Endometrial microvascular endothelial cells (primary cell): Measurements from ENCODE around the gene ABCF3. TPM values are rescaled to one million over a fixed set of nuclear protein-coding genes. Genes with fewer than 3 reads are reported as not detected.
"Not testable (repeated sequence)": the region's sequence is repeated elsewhere in the genome, so short reads cannot be mapped to it uniquely, and the experiment has no call there.

Experiments
- in situ Hi-C: cut with HindIII; loops from 2 replicates; pipeline ENCODE4 v1.10.0; 2017; ENCODE audit warnings: low sequenced_read_pairs, low pct_unique_long_range_greater_than_20kb; ENCODE audit errors: inconsistent ontology term
- total RNA-seq: library from RNA; depleted of rRNA; stranded (reverse); fragments of >200 nt; gene quantifications from one replicate; pipeline ENCODE4 v1.2.3, GENCODE V29; 2015; ENCODE audit errors: inconsistent ontology term

The ABCF3 gene
- 68.2 TPM for total RNA-seq

DNA sequence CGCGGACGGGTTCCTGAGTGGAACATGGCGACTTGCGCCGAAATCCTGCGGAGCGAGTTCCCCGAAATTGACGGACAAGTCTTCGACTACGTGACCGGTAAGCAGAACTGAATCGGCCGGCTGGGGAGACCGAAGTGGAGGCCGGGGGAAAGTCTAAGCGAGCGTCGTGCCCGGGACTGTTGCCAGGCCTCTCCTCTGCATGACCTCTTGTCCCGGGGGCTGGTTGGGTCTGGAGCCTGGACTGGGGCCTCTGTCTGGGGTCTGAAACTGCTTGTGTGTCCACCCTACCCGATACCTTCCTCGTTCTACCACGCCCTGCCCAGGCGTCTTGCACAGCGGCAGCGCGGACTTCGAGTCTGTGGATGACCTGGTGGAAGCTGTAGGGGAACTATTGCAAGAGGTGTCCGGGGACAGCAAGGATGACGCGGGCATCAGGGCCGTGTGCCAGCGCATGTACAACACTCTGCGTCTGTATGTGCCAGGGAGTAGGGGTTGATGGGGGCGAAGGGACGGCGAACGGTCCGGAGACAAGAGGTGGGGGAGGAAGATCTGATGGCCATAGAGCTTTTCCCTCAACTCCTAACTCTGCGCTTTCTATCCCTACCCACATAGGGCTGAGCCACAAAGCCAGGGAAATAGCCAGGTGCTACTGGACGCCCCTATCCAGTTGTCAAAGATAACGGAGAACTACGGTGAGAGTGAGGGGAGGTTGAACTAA lies at the start of gene ABCF3:
ABCF3 (plus strand) TSS at position 16 of the 718 bp plus-strand sequence; CDS start at position 25, 9 bp downstream.
- in situ Hi-C loops, result no loop called here

DNA sequence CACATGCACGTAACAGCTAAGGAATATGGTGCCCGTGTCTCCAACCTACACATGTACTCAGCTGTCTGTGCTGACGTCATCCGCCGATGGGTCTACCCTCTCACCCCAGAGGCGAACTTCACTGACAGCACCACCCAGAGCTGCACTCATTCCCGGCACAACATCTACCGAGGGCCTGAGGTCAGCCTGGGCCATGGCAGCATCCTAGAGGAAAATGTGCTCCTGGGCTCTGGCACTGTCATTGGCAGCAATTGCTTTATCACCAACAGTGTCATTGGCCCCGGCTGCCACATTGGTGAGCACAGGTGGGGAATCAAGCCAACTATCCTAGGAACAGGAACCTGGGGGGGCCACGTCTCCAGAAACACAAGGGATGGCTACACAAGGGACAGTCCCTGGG lies 45.6 kb upstream of the ABCF3 start:
- in situ Hi-C loops, result no loop called here

- in situ Hi-C loops, result no loop called here
These were observed 43.8 kb upstream of the ABCF3 start for GRCh38 chr3:184142199-184142598.

DNA sequence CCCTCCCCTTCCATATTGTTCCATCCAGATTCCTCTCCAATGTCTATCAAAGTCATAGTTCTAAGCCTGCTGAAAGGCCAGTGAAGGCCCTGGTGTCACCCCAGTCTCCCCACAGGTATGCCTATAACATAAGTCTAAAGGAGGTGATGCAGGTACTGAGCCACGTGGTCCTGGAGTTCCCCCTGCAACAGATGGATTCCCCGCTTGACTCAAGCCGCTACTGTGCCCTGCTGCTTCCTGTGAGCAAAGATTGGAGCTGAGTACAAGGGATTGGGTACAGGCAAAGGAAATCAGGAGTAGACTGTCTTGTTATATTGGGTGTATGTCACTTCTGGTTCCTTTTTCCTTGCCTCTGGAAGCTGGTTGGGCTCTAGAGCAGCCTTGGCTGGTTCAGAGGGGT lies 42.7 kb upstream of the ABCF3 start:
- in situ Hi-C loops, result no loop called here

GRCh38 chr3:184144505-184144904 lies 41.5 kb upstream of the ABCF3 start:
- in situ Hi-C loops, result no loop called here

DNA sequence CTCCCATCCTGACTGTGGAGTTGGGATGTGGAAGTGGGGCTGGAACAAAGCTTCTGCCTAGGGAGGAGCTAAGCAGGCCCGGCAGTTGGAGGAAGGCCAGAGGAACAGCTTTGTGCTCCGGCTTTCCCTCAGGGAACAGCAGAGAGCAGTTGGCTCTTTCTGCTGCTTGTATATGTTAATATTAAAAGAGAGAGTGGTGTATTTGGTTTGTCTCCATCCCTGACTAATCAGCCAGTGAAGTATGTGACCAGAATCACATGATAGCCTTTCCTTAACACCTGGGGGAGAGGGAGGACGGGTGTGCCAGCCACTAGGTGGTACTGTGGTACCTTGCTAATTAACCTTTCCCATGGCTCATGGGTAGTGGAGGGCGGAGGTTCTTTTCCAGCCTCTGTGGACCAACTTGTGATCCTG lies 40.9 kb upstream of the ABCF3 start:
- in situ Hi-C loops, result no loop called here

- in situ Hi-C loops, result no loop called here
These were observed 40.2 kb upstream of the ABCF3 start for GRCh38 chr3:184145751-184146270.

- in situ Hi-C loops, result no loop called here
These were observed 37.9 kb upstream of the ABCF3 start for GRCh38 chr3:184148076-184148475.

GRCh38 chr3:184149123-184149522 lies 36.9 kb upstream of the ABCF3 start:
- in situ Hi-C loops, result no loop called here

GRCh38 chr3:184149770-184150169 lies 36.2 kb upstream of the ABCF3 start:
- in situ Hi-C loops, result not testable (repeated sequence)

- in situ Hi-C loops, result no loop called here
These were observed 30.9 kb upstream of the ABCF3 start, which contains the start of gene DVL3 for GRCh38 chr3:184154885-184155643. DVL3 (plus strand) TSS chr3:184155377; CDS start chr3:184155636, 259 bp downstream.

- in situ Hi-C loops, result no loop called here
These were observed 30.1 kb upstream of the ABCF3 start for GRCh38 chr3:184155644-184156521.

DNA sequence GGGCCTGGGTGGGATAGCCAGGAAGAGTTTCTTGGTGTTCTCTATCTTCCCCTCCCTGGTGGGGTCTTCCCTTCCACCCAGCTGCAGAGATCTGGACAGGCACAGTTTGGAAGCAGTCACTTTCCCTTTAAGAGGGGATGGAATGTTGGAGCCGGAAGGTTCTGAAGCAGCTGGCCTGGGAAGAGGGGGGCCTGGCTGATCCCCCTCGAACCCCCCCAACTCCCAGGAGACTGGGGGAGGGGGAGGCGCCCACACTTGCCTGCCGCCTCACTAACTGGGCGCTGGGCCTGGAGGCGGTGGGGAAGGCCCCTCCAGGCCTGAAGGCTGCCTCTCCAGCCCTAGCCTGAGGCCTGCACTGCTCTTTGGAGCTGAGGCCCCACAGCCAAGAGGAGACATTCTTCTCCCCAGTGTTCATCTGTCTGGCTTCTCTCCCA lies 29.5 kb upstream of the ABCF3 start:
- in situ Hi-C loops, result no loop called here

- in situ Hi-C loops, result no loop called here
These were observed 28.8 kb upstream of the ABCF3 start for GRCh38 chr3:184157206-184157605.

GRCh38 chr3:184158404-184158803 lies 27.6 kb upstream of the ABCF3 start:
- in situ Hi-C loops, result no loop called here

DNA sequence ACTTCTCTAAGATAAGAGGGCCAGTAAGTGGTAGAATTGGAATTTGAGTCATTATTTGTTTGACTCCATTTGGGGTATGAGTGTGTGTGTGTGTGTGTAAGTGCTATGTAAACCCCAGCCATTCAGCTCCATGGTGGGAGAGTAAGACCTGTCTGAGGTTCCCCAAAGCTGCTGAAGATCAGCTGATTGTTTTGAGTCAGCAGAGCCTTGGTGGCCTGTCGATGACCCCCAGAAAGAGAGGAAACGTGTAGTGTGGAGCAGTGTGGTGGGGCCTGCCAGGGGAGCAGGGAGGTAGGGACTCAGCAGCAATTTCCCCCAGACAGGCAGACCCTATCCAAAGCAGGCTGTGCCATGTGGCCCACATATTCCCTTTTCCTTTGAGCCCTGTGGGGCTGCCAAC lies 25.5 kb upstream of the ABCF3 start:
- in situ Hi-C loops, result no loop called here

DNA sequence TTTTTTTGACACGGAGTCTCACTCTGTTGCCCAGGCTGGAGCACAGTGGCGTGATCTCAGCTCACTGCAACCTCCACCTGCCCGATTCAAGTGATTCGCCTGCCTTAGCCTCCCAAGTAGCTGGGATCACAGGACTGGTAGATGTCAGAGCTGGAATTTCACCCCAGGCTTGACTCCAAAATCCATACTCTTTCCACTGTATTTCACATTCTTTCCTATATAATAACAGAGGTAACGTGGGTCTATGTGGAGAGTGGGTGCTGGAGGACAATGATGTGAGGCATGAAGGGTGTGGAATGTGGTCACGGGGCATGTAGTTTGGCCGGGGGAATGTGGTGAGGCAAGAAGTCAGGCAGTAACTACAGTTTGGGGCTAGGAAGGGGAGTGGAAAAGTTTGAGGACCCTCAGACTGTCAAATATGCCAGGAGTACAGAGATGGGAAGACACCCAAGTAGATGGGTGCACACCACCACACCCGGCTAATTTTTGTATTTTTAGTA lies 23.4 kb upstream of the ABCF3 start:
- in situ Hi-C loops, result not testable (repeated sequence)

- in situ Hi-C loops, result no loop called here
These were observed 21.2 kb upstream of the ABCF3 start for GRCh38 chr3:184164648-184165330.
